Progenitor cell of endocrine pancreas (in vitro differentiated cells): ENCODE measurements around the gene MARCHF6. TPM values are rescaled to one million over a fixed set of nuclear protein-coding genes. Genes with fewer than 3 reads are reported as not detected.

Experiments used
- DNase-seq: peaks from one replicate; pipeline ENCODE4 v3.0.0; 2021; ENCODE audit warnings: low spot score; ENCODE audit not compliant: unreplicated experiment
- H3K27ac Mint-ChIP-seq: 2 replicates; pipeline ENCODE4 v1.8.0; 2021; ENCODE audit warnings: mild to moderate bottlenecking, moderate library complexity, mixed read lengths
- H3K27me3 Mint-ChIP-seq: 2 replicates; pipeline ENCODE4 v1.8.0; 2021; ENCODE audit warnings: mixed read lengths
- H3K36me3 Mint-ChIP-seq: 2 replicates; pipeline ENCODE4 v1.8.0; 2022; ENCODE audit warnings: mixed read lengths; ENCODE audit not compliant: insufficient read depth
- H3K4me1 Mint-ChIP-seq: 2 replicates; pipeline ENCODE4 v1.8.0; 2021; ENCODE audit warnings: low read depth, mixed read lengths
- H3K4me3 Mint-ChIP-seq: 2 replicates; pipeline ENCODE4 v1.8.0; 2021; ENCODE audit warnings: low read depth, mild to moderate bottlenecking, moderate library complexity, mixed read lengths
- H3K9me3 Mint-ChIP-seq: 2 replicates; pipeline ENCODE4 v1.8.0; 2021; ENCODE audit warnings: low read depth, mixed read lengths
- CTCF ChIP-seq: fragments of 200-600 bp; sonication (generic); IDR thresholded peaks from one replicate; pipeline ENCODE4 v1.5.0; 2021; ENCODE audit warnings: antibody characterized with exemption, mild to moderate bottlenecking; ENCODE audit not compliant: unreplicated experiment
- total RNA-seq: library from RNA; stranded (reverse); gene quantifications from 2 replicates; pipeline ENCODE4 v1.2.1, GENCODE V29; 2021

The MARCHF6 gene
- total RNA-seq, 1 donor from 2014 or later, result 239 TPM

- DNase-seq, result no peak
- peaks cover 24% of the 10 kb centered on the region for H3K4me1 Mint-ChIP-seq
- TF ChIP-seq CTCF, result no peak
- H3K27ac Mint-ChIP-seq, result peak overlapping the region; percentile 100
- H3K9me3 Mint-ChIP-seq, result no peaks in the 10 kb centered on the region
- peak overlapping the region; percentile 97 for H3K4me3 Mint-ChIP-seq
- peaks cover 3% of the 10 kb centered on the region for H3K36me3 Mint-ChIP-seq
- no peaks in the 10 kb centered on the region for H3K27me3 Mint-ChIP-seq
These were observed 1.8 kb downstream of the MARCHF6 start for GRCh38 chr5:10355071-10355889.

DNA sequence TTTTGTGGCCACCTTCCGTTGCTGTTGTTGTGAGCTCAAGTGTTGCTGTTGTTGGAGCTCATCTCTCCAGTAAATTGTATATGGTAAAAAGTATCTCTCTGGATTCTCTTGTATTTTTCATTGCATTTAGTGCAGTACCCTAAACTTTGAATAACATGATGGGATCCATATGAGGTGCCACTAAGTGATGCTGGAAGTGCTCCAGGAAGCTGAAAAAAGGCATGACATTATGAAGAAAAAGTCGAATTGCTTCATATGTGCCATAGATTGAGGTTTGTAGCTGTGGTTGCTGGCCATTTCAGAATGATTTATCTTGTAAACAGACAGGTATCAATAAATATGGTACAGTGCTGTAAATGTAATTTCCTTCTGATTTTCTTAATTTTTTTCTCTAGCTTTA, 5.5 kb downstream of the MARCHF6 start:
- DNase-seq, result no peak
- TF ChIP-seq CTCF, result no peak
- H3K9me3 Mint-ChIP-seq, result no peaks in the 10 kb centered on the region
- H3K27me3 Mint-ChIP-seq, result no peaks in the 10 kb centered on the region
- H3K36me3 Mint-ChIP-seq, result peaks cover 10% of the 10 kb centered on the region
- H3K4me1 Mint-ChIP-seq, result peaks cover 14% of the 10 kb centered on the region
- no peak overlapping the region for H3K4me3 Mint-ChIP-seq
- H3K27ac Mint-ChIP-seq, result no peak overlapping the region

DNA sequence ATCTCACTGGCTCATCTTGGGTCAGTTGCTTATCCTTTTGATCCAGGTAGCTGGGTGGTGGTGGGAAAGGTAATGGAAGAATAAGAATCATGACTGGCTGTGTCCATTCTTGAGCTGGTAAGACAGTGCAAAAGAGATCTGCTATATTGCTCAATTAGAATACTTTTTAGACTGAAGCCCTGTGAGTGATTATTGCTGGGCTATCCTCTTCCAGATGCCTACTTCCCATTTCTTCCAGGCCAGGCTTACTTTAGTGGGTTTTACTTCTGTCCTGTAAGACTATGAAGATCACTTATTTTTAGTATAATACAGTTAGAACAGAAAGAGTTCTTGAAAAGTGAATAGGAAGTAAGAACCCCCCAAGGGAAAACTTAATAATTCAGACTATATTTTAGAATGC, 7.2 kb downstream of the MARCHF6 start:
- Mint-ChIP-seq H3K4me3 (no peak overlapping the region), H3K4me1 (peaks cover 9% of the 10 kb centered on the region), H3K9me3 (no peaks in the 10 kb centered on the region), H3K36me3 (peaks cover 10% of the 10 kb centered on the region), H3K27ac (peak overlapping the region; percentile 7), H3K27me3 (no peaks in the 10 kb centered on the region)
- TF ChIP-seq CTCF, result no peak
- DNase-seq, result no peak

DNA sequence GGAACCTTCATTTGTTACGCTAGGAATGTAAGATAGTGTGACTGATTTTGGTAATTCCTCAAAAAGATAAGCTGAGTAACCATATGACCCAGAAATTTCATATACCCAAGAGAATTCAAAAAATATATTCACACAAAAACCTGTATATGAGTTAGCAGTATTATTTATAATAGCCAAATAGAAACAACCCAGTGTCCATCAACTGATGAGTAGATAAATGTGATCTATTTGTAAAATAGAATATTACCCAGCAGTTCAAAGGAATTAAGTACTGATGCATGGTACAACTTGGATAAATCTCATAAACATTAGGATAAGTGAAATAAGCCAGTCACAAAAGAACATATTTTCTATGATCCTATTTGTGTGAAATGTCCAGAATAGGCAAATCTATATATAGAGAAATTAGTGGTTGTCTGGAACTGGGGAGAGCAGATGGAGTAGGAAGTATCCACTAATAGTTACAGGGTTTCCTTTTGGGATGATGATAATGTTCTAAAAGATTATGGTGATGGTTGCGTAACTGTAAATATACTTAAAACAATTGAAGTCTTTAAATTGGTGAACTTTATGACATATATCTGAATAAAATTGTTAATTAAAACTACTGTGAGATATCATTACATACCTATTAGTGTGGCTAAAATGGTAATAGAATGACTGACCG, 10.2 kb downstream of the MARCHF6 start:
- no peak for DNase-seq
- H3K4me3 Mint-ChIP-seq, result no peak overlapping the region
- no peak for TF ChIP-seq CTCF
- H3K9me3 Mint-ChIP-seq, result no peaks in the 10 kb centered on the region
- H3K36me3 Mint-ChIP-seq, result peaks cover 11% of the 10 kb centered on the region
- peak overlapping the region; percentile 75 for H3K27ac Mint-ChIP-seq
- peaks cover 2% of the 10 kb centered on the region for H3K4me1 Mint-ChIP-seq
- no peaks in the 10 kb centered on the region for H3K27me3 Mint-ChIP-seq

DNA sequence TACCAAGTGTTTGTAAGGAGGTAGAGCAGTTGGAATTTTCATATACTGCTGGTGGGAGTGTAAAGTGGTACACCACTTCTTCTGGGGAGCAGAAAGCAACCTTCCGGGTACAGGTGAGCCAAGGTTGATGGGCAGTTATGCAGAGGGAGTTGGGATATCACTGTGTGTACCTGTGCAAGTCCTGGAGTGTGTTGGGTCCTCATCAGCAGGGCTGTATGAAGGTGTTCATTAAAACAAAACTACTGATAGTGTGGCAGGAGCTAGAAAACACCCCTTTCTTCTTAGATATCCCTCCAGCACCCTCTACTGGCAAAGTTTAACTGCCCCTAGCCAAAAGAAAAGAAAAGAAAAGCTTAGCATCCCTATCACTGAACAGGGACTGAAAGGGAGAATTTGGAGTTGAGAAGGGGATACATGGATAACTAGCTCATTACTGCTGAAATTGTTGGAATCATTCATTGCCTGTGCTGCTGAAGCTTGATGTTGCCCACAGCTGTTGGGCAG, 10.7 kb downstream of the MARCHF6 start:
- Mint-ChIP-seq H3K36me3 (peaks cover 11% of the 10 kb centered on the region), H3K4me3 (no peak overlapping the region), H3K4me1 (peaks cover 2% of the 10 kb centered on the region), H3K27ac (peak overlapping the region; percentile 75), H3K9me3 (no peaks in the 10 kb centered on the region), H3K27me3 (no peaks in the 10 kb centered on the region)
- no peak for TF ChIP-seq CTCF
- DNase-seq, result no peak
